Left renal cortex interstitium (tissue), 4 donors: ENCODE measurements around the gene PLXDC2. TPM values are rescaled to one million over a fixed set of nuclear protein-coding genes. Genes with fewer than 3 reads are reported as not detected.

Source experiments
- DNase-seq, 4 donors: peaks; one replicate each; pipeline ENCODE4 v3.0.0-alpha.2; 2013; ENCODE audit warnings: low read depth in 4 of 4, low spot score in 2 of 4, missing footprints in 1 of 4
- polyA plus RNA-seq, 4 donors: library from polyadenylated mRNA; unstranded; fragments of 120-200 nt; gene quantifications; one replicate each; pipeline ENCODE4 v1.2.1, GENCODE V29; 2013; ENCODE audit not compliant: insufficient read length in 4 of 4

PLXDC2 gene
- polyA plus RNA-seq, 4 donors, result 28.0 to 35.6 (median 34.2) TPM

- DNase-seq, result no peak
Observed at GRCh38 chr10:19931894-19932590, 115.8 kb downstream of the PLXDC2 start.

GRCh38 chr10:19932806-19933371 is 116.7 kb downstream of the PLXDC2 start:
- DNase-seq, result no peak

- no peak for DNase-seq
Observed at GRCh38 chr10:19933772-19934171, 117.5 kb downstream of the PLXDC2 start.

- no peak for DNase-seq
Observed at GRCh38 chr10:19935176-19935575, 118.9 kb downstream of the PLXDC2 start.

- no peak for DNase-seq
Observed at GRCh38 chr10:19936289-19936688, 120.1 kb downstream of the PLXDC2 start.

GRCh38 chr10:19937989-19938388 is 121.8 kb downstream of the PLXDC2 start:
- DNase-seq, result no peak

- DNase-seq, result no peak
Observed at GRCh38 chr10:19941206-19941880, 125.1 kb downstream of the PLXDC2 start.

DNA sequence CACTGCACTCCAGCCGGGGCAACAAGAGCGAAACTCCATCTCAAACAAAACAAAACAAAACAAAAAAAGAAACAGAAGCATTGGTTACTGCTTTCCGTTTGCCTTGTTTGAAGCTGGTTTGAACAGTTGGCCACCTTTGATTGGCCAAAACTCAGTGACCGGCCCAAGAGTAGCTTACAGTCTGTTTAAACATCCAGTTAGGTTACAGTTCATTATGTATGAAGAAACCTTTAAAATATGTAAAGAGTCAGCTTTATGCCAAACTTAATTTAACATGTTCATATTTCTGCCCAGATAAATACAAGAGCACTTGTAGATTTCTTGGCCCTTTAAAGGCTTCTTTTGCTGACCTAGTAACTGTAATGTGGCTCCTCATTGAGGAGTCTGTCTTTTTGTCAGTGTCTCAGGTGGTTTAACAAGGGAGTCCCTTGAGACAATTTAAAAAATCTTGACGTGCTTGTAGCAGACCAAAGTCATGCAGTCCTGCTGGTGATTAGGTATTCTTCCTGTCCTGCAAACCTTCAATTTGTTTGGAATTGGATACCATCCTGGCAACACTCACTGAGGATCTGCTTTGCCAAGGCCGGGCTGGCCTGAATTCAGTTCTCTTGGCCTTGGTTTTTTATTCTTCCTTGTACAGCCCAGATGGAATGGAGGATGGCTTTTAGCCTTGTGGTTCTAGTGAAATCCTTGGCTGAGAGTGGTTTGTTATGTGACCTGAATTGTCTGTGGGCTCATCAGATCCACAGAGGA is 128.9 kb downstream of the PLXDC2 start:
- no peak for DNase-seq

DNA sequence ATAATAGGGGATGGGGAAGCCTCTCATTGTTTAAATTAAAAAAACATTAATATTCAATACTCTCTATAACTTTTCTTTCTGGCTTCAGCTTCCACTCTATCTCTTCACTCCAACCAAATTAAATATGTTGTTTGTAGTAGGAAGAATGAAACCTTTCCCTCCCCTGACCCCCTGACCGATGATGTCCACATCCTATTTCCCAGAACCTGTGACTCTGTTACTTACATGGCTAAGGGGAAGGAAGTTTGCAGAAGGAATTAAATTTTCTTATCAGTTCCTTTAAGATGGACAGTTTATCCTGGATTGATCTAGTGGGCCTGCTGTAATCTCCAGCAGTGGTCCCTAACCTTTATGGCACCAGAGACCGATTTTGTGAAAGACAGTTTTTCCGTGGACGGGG is 130.0 kb downstream of the PLXDC2 start:
- no peak for DNase-seq

DNA sequence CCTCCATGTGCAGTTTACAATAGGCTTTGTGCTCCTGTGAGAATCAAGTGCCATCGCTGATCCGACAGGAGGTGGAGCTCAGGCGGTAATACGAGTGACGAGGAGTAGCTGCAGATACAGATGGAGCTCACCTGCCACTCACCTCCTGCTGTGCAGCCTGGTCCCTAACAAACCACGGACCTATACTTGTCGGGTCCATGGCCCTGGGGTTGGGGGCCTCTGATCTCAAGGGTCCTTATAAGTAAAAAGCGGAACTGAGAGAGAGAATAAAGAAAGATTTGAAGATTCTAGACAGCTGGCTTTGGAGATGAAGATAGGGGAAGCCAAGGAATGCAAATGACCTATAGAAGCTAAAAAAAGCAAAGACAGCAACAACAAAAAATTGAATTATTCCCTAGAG is 130.6 kb downstream of the PLXDC2 start:
- no peak for DNase-seq

DNA sequence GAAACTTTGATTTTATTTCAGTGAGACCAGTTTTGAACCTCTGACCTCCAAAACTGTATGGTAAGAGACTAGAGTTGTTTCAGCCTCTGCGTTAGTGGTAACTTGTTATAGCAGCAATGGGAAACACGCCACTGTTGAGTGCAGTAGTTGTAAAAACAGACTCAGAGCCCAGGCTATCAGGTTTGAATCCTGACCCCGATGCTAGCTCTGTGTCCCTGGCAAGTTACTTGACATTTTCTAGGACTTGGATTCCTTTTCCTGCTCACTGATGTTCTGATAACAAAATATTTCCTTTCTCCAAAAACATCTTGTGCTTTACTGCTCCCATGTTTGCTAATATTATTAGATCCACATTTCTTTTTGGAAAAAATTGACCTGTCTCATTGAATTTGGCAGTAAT is 131.0 kb downstream of the PLXDC2 start:
- DNase-seq, result no peak

GRCh38 chr10:19947656-19948055 is 131.4 kb downstream of the PLXDC2 start:
- no peak for DNase-seq

- no peak for DNase-seq
Observed at GRCh38 chr10:19952224-19953010, 136.2 kb downstream of the PLXDC2 start.

DNA sequence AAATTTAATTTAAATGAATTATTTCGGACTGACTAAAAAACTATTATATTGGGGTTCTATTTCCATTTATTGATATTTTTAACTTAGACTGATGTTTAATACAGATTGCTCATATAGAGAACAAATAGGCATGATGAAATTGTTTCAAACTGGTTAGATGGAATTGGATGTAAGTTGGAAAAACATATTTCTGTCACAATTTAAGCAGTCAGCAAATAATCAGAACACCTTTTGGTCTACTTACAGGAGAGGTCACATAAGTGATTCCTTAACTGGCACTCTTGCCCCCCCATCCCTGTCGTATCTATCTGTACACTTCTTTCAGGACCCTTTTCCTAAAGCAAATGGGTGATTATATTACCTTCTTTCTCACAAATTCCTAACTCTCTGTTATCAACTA is 138.4 kb downstream of the PLXDC2 start:
- DNase-seq, result no peak

GRCh38 chr10:19956516-19957032 is 140.3 kb downstream of the PLXDC2 start:
- no peak for DNase-seq

GRCh38 chr10:19958787-19959186 is 142.6 kb downstream of the PLXDC2 start:
- DNase-seq, result no peak

- no peak for DNase-seq
Observed at GRCh38 chr10:19961076-19962053, 145.1 kb downstream of the PLXDC2 start.

GRCh38 chr10:19964625-19965024 is 148.4 kb downstream of the PLXDC2 start:
- no peak for DNase-seq

DNA sequence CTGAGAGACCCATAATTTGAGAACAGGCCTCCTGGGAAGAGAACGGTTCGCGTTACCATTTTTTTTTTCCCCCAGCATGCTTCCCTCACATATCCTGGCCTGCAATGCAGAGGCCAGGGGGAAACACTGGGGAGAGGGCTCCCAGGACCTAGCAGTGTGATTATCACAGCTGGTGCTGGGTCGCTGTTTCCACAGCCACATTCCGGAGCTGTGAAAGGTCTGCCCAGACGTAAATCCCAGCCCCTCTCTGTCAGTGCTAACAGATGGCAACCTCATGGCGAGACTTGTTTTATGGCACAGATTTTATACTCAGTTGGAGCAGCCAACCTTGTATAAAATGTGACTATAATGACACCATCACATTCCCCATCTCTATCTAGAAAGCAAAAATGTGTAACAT is 150.5 kb downstream of the PLXDC2 start:
- no peak for DNase-seq
